HG03196 (cell line): ENCODE measurements around the gene ZNF75A.
"Not testable (repeated sequence)": the region's sequence is repeated elsewhere in the genome, so short reads cannot be mapped to it uniquely, and the experiment has no call there.

Source experiments
- ATAC-seq: cut with Tn5 transposase; IDR thresholded peaks from one replicate; pipeline ENCODE4 v1.9.1; 2021; ENCODE audit not compliant: unreplicated experiment

ZNF75A gene

GRCh38 chr16:3305109-3306068, at the start of gene ZNF75A, which contains the start of gene TIGD7:
Gene ZNF75A (plus strand): TSS chr16:3305497. CDS start chr16:3308429, 2,932 bp downstream.
Gene TIGD7 (minus strand): TSS chr16:3305430. CDS start chr16:3300614, 4,816 bp downstream.
- peak; percentile 91 for ATAC-seq

- ATAC-seq = no peak
Observed at GRCh38 chr16:3256146-3256865, 49.0 kb upstream of the ZNF75A start, which contains the start of gene MEFV. Gene MEFV (minus strand): TSS chr16:3256633. CDS start chr16:3256587, 46 bp downstream.

DNA sequence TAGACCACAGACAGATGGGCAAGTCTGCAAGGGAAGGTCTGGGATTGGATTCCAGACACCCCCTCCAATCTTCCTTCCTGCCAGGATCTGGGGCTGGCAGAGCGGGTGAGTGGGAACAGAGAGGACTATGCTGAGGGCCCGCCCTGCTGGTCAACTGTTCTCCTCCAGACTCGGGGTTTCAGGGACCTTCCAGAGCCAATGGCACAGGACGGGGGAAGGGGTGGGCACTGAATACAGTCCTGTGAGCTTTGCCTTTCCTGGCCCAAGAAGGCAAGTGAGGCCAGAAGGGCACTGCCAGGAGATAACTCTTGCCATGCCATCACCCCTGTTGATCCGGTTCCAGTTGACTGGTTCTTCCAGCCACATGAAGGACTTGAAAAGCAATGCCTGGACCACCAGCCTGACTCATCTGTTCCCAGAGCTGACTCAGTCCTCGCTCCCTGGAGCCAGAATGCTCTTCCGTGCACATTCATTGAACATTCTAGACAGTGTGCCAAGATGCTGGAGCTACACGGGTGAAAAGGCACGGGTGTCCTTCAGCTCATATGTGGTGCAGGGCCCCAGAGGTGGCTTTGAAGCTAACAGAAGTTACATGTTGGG, 48.3 kb upstream of the ZNF75A start:
- ATAC-seq = no peak

DNA sequence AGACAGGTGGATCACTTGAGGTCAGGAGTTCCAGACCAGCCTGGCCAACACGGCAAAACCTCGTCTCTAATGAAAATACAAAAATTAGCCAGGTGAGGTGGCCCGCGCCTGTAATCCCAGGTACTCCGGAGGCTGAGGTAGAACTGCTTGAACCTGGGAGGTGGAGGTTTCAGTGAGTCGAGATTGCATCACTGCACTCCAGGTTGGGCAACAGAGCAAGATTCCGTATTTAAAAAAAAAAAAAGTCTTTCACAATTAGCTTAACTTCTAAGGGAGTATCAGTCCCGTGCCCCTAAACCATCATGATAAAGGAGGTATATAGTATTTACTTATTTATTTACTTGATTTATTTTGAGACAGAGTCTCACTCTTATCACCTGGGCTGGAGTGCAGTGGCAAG, 45.5 kb upstream of the ZNF75A start:
- no peak for ATAC-seq

- no peak for ATAC-seq
Observed at GRCh38 chr16:3262517-3262916, 42.8 kb upstream of the ZNF75A start.

DNA sequence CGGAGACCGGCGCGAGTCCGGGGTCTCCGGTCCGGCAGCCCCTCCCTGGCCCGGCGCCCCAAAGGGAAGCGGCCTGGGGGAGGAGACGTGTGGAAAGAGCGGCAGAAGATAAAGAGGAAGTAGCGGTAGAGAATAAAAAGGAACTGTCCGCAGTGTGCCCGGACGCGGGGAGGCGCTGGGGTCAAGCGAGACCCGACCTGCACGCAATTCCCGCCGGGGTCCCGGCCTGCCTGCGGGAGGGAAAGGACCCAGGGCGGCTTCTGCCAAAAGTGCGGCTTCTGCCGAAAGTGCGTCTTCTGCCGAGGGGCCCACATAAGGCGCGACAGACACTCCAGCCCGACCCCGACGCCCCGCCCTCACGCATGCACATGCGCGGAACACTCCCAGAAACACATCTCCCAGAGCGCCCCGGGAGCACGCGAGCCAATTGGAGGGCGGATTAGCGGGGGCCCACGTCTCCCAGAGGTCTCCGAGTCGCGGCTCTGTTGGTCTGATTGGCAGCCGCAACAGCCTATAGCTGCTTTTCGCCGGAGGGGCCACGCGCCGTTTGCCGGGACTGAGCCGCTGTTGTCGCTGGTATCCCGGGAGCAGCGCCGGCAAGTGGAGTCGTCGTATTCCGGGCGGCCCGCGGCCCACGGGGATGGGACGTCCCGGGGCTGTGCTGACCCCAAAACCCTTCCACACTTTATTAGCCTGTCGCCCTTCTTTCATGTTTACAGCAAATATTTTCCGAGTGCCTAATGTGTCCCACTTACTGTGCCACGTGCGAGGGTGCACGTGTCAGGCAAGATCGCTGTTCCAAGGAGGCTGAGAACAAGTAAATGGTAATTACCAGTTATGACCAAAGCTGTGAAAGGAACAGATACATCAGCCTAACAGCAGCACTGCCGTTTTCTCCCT, 40.9 kb upstream of the ZNF75A start:
- peak; percentile 78 for ATAC-seq

GRCh38 chr16:3266873-3267537, 38.3 kb upstream of the ZNF75A start:
- ATAC-seq = no peak

- no peak for ATAC-seq
Observed at GRCh38 chr16:3268294-3268693, 37.0 kb upstream of the ZNF75A start.

DNA sequence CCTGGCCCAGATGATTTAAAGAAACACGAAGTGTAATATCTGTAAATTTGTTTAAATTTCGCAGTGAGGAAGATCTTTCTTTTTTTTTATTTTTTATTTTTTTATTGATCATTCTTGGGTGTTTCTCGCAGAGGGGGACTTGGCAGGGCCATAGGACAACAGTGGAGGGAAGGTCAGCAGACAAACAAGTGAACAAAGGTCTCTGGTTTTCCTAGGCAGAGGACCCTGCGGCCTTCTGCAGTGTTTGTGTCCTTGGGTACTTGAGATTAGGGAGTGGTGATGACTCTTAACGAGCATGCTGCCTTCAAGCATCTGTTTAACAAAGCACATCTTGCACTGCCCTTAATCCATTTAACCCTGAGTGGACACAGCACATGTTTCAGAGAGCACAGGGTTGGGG, 34.6 kb upstream of the ZNF75A start:
- not testable (repeated sequence) for ATAC-seq

GRCh38 chr16:3271281-3271680, 34.0 kb upstream of the ZNF75A start:
- ATAC-seq = not testable (repeated sequence)

DNA sequence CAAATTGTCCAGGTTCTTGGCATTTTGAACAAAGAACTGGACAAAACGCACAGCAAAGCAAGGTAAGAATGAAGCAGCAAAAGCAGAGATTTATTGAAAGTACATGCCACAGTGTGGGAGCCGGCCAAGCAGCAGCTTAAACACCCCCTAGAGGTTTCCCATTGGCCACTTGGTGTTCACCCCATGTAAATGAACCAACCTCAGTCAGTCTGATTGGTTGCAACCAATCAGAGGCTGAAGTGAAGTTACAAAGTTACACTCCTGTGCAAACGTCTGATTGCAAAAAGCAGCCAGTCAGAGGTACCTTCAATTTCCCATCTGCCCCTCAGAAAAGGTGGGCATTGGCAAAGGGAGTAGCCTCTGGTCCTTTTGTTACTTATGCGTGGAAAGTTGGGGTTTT, 30.8 kb upstream of the ZNF75A start:
- ATAC-seq = no peak

DNA sequence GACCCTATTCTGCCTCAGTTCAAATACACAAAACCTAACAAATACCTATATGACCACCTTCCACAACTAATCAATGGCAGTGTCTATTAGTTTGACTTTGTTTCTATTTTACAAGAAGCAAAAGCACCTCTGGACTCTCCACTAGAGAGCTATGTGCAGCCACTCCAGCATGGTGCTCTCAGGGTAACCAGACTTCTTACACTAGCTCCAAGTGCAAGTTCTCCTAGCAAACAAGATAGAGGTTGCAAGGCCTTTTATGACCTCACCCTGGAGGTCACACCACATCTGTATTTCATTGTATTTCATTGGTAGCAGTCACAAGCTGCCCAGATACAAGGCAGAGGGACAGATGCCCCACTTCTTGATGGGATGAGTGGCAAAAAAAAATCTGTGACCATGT, 30.4 kb upstream of the ZNF75A start:
- no peak for ATAC-seq

DNA sequence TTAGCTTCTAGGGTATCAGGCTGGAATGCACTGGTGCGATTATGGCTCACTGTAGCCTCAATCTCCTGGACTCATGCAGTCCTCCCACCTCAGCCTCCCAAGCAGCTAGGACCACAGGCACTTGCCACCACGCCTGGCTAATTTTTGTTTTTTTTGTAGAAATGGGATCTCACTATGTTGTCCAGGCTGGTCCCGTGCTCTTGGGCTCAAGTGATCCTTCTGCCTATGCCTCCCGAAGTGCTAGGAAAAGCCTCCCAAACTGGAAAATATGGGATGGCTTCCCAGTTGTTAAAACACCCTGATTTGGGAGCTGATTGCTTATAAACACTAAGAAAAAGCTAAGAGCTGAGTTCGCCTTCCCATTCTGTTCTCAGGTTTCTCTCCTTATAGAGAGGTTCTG, 28.6 kb upstream of the ZNF75A start:
- ATAC-seq = no peak

GRCh38 chr16:3281222-3281820, 24.0 kb upstream of the ZNF75A start:
- no peak for ATAC-seq

DNA sequence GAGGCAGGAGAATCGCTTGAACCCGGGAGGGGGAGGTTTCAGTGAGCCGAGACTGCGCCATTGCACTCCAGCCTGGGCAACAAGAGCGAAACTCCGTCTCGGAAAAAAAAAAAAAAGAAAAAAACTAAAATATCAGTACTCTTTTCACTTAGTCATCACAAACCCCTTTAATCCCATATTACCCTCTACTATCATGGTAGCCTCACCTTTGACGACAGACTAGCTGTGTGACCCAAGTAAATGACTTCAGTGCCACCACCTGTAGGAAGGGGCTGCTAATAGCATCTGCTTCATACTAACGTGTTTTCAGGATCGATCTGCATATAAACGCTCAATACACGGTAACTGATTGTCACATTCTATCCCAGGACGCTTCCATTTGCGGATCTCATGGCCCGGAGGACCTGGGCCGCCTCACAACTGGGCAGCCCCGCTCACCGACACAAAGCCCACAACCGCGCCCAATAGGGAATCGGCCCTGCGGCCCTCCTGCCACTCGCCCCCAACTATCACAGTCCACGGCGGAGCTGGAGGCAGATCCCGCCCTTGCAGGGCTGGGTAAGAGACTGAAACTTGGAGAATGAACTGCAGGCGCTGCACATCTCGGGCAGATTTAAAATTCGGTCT, 23.1 kb upstream of the ZNF75A start:
- ATAC-seq = peak; percentile 20

GRCh38 chr16:3282730-3283542, 22.4 kb upstream of the ZNF75A start, which contains the start of gene ZNF263:
Gene ZNF263 (plus strand): TSS chr16:3283491. CDS start chr16:3283819, 328 bp downstream.
- ATAC-seq = peak; percentile 86

DNA sequence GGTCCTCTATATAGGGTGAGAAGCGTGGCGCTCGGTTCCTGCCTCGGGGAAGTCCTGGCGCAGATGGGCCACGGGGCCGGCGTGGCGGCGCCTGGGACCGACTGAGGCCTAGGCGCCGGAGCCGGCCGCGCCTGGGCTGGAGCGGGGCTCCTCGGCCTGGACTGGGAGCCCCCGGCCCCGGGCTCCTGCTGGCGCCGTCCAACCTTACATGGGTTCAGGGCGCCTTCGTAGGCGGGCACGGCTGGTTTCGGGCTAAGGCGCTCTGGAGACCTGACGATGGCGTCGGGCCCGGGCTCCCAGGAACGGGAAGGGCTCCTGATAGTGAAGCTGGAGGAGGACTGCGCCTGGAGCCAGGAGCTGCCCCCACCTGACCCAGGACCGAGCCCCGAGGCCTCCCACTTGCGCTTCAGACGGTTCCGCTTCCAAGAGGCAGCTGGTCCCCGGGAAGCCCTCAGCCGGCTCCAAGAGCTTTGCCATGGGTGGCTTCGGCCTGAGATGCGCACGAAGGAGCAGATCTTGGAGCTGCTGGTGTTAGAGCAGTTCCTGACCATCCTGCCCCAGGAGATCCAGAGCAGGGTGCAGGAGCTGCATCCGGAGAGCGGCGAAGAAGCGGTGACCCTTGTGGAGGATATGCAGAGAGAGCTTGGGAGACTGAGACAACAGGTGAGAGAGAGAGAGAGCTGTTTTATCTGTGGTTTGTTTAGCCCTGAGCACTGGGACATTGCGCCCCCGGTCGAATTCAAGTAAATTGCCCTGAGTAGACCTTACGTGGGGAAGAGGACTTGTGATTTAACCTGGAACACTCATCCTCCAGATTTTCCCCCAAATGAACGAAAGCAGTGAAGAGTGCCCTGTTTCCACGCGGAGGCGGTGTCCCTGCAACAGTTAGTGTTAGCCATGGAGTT, 21.5 kb upstream of the ZNF75A start:
- ATAC-seq = no peak
